ENCODE data around the gene KAZN.

DNA sequence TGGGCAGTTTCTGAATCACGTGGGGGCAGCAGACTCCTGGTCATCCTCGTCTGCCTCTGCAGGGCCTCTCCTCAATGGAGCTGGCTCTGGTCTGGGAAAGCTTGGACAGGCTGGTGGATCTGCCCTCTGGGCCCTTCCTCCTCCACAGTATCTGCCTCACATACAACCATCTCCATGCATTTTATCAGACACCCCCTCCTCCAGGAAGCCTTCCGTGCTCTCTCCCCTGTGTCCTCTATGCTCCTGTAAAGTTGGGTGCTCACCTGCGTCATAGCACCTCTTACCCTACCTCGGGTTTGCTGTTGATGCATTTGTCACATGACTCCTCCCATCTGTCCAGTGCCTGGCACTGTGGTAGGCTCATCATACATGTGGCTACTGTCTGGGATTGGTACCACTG lies 459.3 kb downstream of the KAZN start:
- TF ChIP-seq CTCF (IDR thresholded peaks at IDR 0.05; ENCODE audit: poor library complexity, severe bottlenecking) (no peak), POLR2AphosphoS5 (IDR thresholded peaks at IDR 0.05) (no peak), EZH2 (IDR thresholded peaks at IDR 0.05; ENCODE audit: borderline replicate concordance, insufficient read depth, low read length, poor library complexity, severe bottlenecking) (no peak), MXI1 (conservative IDR thresholded peaks at IDR 0.05; ENCODE audit: poor library complexity, severe bottlenecking) (no peak), EP300 (conservative IDR thresholded peaks at IDR 0.05; ENCODE audit: poor library complexity, severe bottlenecking) (no peak), RAD21 (conservative IDR thresholded peaks at IDR 0.05) (no peak), SMC3 (conservative IDR thresholded peaks at IDR 0.05; ENCODE audit: poor library complexity) (no peak), TAF1 (IDR thresholded peaks at IDR 0.05; ENCODE audit: low read depth) (no peak)
- TF ChIP-seq, protein P1, sequence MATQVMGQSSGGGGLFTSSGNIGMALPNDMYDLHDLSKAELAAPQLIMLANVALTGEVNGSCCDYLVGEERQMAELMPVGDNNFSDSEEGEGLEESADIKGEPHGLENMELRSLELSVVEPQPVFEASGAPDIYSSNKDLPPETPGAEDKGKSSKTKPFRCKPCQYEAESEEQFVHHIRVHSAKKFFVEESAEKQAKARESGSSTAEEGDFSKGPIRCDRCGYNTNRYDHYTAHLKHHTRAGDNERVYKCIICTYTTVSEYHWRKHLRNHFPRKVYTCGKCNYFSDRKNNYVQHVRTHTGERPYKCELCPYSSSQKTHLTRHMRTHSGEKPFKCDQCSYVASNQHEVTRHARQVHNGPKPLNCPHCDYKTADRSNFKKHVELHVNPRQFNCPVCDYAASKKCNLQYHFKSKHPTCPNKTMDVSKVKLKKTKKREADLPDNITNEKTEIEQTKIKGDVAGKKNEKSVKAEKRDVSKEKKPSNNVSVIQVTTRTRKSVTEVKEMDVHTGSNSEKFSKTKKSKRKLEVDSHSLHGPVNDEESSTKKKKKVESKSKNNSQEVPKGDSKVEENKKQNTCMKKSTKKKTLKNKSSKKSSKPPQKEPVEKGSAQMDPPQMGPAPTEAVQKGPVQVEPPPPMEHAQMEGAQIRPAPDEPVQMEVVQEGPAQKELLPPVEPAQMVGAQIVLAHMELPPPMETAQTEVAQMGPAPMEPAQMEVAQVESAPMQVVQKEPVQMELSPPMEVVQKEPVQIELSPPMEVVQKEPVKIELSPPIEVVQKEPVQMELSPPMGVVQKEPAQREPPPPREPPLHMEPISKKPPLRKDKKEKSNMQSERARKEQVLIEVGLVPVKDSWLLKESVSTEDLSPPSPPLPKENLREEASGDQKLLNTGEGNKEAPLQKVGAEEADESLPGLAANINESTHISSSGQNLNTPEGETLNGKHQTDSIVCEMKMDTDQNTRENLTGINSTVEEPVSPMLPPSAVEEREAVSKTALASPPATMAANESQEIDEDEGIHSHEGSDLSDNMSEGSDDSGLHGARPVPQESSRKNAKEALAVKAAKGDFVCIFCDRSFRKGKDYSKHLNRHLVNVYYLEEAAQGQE (IDR thresholded peaks at IDR 0.05; ENCODE audit: borderline replicate concordance) = no peak
